ENCODE measurements around the gene RFPL1.

Gene RFPL1

DNA sequence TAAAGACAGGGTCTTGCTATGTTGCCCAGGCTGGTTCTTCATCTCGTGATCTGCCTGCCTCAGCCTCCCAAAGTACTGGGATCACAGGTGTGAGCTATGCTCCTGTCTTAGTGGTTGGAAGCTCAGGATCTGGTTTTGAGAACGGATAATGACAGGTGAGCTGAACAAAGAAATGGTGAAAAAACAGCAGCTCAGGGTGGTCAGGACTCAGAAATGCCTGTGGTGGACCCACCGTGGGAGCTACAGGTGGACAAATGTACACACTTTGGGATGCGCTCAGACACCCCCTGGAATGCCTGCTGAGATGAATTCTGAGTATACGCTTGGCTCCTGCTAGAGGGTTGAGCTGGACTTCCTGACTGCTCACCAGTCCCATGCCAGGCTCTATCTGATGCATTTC, 9.5 kb downstream of the RFPL1 start:
- Histone ChIP-seq H3K27ac (no peak overlapping the region), H3K4me3 (ENCODE audit: low read depth, low read length) (no peak overlapping the region), H3K27me3 (ENCODE audit: insufficient read depth, low read depth, severe bottlenecking) (no peaks in the 10 kb centered on the region), H3K36me3 (no peaks in the 10 kb centered on the region), H3K9me3 (ENCODE audit: severe bottlenecking) (no peaks in the 10 kb centered on the region)
- no peak for DNase-seq
- TF ChIP-seq, protein P1, sequence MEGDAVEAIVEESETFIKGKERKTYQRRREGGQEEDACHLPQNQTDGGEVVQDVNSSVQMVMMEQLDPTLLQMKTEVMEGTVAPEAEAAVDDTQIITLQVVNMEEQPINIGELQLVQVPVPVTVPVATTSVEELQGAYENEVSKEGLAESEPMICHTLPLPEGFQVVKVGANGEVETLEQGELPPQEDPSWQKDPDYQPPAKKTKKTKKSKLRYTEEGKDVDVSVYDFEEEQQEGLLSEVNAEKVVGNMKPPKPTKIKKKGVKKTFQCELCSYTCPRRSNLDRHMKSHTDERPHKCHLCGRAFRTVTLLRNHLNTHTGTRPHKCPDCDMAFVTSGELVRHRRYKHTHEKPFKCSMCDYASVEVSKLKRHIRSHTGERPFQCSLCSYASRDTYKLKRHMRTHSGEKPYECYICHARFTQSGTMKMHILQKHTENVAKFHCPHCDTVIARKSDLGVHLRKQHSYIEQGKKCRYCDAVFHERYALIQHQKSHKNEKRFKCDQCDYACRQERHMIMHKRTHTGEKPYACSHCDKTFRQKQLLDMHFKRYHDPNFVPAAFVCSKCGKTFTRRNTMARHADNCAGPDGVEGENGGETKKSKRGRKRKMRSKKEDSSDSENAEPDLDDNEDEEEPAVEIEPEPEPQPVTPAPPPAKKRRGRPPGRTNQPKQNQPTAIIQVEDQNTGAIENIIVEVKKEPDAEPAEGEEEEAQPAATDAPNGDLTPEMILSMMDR (IDR thresholded peaks at IDR 0.05; ENCODE audit: low read depth, low read length) = no peak

DNA sequence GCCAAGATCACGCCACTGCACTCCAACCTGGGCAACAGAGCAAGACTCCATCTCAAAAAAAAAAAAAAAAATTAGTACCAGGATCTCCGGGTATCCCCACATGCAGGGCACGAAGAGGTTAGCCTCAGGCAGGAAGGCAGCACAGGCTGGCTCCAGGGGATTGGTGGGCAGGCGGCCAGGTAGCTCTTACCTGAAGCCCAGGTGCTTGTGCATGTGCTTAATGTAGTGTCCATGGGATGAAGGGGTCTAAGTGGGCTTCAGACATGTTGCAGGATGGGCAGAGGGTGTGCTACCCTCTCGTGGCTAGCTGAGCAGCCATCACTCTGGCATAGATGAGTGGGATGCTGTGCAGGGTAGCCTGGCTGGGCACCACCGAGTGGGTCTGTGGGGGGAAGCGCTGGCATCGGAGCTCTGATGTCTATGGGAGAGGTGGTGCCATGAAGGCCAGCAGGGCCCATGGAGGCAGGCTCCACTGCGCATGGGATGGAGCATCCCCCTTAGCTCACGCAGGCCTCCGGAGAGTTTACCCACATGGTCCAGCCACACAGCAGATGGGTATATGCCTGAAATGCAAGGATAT, 11.0 kb downstream of the RFPL1 start:
- TF ChIP-seq, protein P1 (IDR thresholded peaks at IDR 0.05; ENCODE audit: low read depth, low read length) = no peak

DNA sequence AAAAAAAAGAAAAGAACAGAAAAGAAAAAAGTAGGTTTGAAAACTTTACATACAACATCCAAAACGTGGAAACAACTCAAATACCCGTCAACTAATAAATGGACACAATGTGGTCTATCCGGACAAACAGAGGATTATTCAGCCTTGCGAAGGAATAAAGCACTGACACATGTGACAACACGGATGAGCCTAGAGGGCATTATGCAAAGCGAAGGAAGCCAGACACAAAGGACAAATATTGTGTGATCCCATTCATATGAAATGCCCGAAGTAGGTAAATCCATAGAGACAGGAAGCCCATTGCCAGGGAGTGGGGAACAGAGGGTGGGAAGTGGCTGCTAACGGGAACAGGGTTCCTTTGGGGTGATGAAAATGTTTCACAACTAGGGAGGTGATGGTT, 11.8 kb downstream of the RFPL1 start:
- no peaks in the 10 kb centered on the region for H3K9me3 ChIP-seq (ENCODE audit: severe bottlenecking)
- TF ChIP-seq, protein P1 (IDR thresholded peaks at IDR 0.05; ENCODE audit: low read depth, low read length) = no peak
- H3K27me3 ChIP-seq (ENCODE audit: insufficient read depth, low read depth, severe bottlenecking) = no peaks in the 10 kb centered on the region
- no peak overlapping the region for H3K4me3 ChIP-seq (ENCODE audit: low read depth, low read length)
- no peaks in the 10 kb centered on the region for H3K36me3 ChIP-seq
- DNase-seq = no peak
- no peak overlapping the region for H3K27ac ChIP-seq

More for the DNA sequence above, 11.0 kb downstream of the RFPL1 start:
- Histone ChIP-seq H3K9me3 (ENCODE audit: severe bottlenecking) (no peaks in the 10 kb centered on the region), H3K36me3 (no peaks in the 10 kb centered on the region), H3K27me3 (ENCODE audit: insufficient read depth, low read depth, severe bottlenecking) (no peaks in the 10 kb centered on the region), H3K4me3 (ENCODE audit: low read depth, low read length) (no peak overlapping the region), H3K27ac (no peak overlapping the region)
- no peak for DNase-seq

DNA sequence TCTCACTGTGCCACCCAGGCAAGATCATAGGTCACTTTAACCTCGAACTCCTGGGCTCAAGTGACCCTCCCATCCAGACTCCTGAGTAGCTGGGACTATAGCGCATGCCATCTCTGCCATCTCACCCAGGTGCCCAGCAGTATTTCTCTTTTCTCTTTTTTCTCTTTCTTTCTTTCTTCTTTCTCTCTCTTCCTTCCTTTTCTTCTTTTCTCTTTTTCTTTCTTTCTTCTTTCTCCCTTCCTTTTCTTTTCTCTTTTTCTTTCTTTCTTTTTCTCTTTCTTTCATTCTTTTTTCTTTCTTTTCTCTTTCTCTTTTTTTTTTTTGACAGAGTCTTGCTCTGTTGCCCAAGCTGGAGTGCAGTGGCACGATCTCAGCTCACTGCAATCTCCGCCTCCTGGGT, 13.5 kb downstream of the RFPL1 start:
- TF ChIP-seq, protein P1 (IDR thresholded peaks at IDR 0.05; ENCODE audit: low read depth, low read length) = no peak
- no peak for DNase-seq

DNA sequence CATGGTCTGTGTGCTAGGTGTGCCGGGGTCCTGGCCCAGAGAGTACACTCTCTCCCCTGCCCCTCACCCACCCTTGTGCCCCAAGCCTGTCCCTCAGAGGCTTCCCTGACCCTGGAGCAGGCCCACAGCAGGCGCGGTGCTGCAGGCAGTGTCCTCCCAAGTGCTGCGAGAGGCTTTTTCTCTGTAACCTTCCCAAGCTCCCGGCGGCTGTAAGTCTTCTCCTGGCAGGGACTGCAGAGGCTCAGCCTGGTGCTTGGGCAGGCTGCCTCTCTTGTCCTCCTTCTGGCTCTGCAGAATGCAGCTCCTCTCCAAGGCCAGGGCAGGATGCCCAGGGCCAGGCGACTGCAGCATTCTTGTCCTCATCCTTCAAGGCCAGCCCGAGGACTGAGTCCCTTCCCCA, 15.9 kb downstream of the RFPL1 start:
- H3K9me3 ChIP-seq (ENCODE audit: severe bottlenecking) = no peaks in the 10 kb centered on the region
- H3K27ac ChIP-seq = no peak overlapping the region
- TF ChIP-seq, protein P1 (IDR thresholded peaks at IDR 0.05; ENCODE audit: low read depth, low read length) = no peak
- H3K27me3 ChIP-seq (ENCODE audit: insufficient read depth, low read depth, severe bottlenecking) = no peaks in the 10 kb centered on the region
- no peaks in the 10 kb centered on the region for H3K36me3 ChIP-seq
- H3K4me3 ChIP-seq (ENCODE audit: low read depth, low read length) = no peak overlapping the region
- DNase-seq = no peak

More for the DNA sequence above, 13.5 kb downstream of the RFPL1 start:
- no peak overlapping the region for H3K4me3 ChIP-seq (ENCODE audit: low read depth, low read length)
- H3K9me3 ChIP-seq (ENCODE audit: severe bottlenecking) = no peaks in the 10 kb centered on the region
- no peak overlapping the region for H3K27ac ChIP-seq
- no peaks in the 10 kb centered on the region for H3K36me3 ChIP-seq
- no peaks in the 10 kb centered on the region for H3K27me3 ChIP-seq (ENCODE audit: insufficient read depth, low read depth, severe bottlenecking)

DNA sequence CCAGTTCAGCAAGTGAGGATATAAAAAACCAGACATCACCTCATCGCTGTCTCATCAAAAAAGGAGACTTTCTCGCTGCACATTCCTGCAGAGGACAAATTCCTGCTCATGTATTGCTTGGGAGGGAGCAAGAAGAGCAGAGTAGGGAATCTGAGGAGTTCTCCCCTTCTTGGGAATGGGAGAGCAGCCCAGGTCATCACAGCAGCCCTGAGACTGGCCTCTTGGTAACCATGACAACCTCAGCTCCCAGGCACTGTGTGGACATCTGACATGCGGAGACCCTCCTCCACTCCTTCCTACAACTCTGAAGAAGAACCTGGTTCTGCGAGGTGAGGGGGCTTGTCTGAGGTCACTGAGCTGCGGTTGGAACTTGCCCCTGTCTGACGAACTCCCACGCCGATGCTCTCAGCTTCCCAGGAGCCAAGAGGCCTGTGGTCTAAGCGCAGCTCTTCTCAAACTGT, 17.9 kb downstream of the RFPL1 start:
- no peaks in the 10 kb centered on the region for H3K36me3 ChIP-seq
- H3K4me3 ChIP-seq (ENCODE audit: low read depth, low read length) = no peak overlapping the region
- no peaks in the 10 kb centered on the region for H3K27me3 ChIP-seq (ENCODE audit: insufficient read depth, low read depth, severe bottlenecking)
- no peaks in the 10 kb centered on the region for H3K9me3 ChIP-seq (ENCODE audit: severe bottlenecking)
- no peak for DNase-seq
- TF ChIP-seq, protein P1 (IDR thresholded peaks at IDR 0.05; ENCODE audit: low read depth, low read length) = no peak
- H3K27ac ChIP-seq = no peak overlapping the region

Data from WERI-Rb-1 (cell line).